H1 (cell line): Measurements from ENCODE around the gene HTR3D. TPM values are rescaled to one million over a fixed set of nuclear protein-coding genes. Genes with fewer than 3 reads are reported as not detected.

Experiments
- CTCF ChIA-PET: fragments of 300-600 bp; sonication (Branson Sonifier 250); formaldehyde crosslinking; loops from one replicate; lab custom pipeline; 2021; ENCODE audit not compliant: partially characterized antibody; lab: Charles Lee
- POLR2A ChIA-PET: fragments of 300-600 bp; sonication (Branson Sonifier 250); formaldehyde crosslinking; loops from one replicate; lab custom pipeline; 2021; ENCODE audit warnings: inconsistent platforms; ENCODE audit not compliant: partially characterized antibody; lab: Charles Lee
- DNase-seq, 2 experiments: peaks; one replicate each; pipeline versions ENCODE4 v3.0.0 to v3.0.0-alpha.2; 2010 to 2022; ENCODE audit warnings: low spot score in 2 of 2, low read depth in 1 of 2, mixed read lengths in 1 of 2
- FAIRE-seq: peaks from 2 replicates; lab custom pipeline; 2011; peaks lifted over from hg19 to GRCh38; lab: Jason Lieb, UNC
- H2AFZ ChIP-seq: 2 replicates; pipeline ENCODE4 v1.8.1; 2012; ENCODE audit warnings: low read length, inconsistent platforms
- H2AK5ac ChIP-seq: 2 replicates; pipeline ENCODE4 v1.6.1; 2013; ENCODE audit warnings: low read depth, low read length
- H2BK120ac ChIP-seq: replicated peaks from 2 replicates; pipeline ENCODE3; 2013; ENCODE audit warnings: low read depth, low read length, inconsistent platforms
- H2BK12ac ChIP-seq: 2 replicates; pipeline ENCODE4 v1.6.1; 2013; ENCODE audit warnings: low read depth, low read length
- H2BK15ac ChIP-seq: 2 replicates; pipeline ENCODE4 v1.6.1; 2013; ENCODE audit warnings: low read length
- H2BK20ac ChIP-seq: 2 replicates; pipeline ENCODE4 v1.6.1; 2013; ENCODE audit warnings: low read length
- H2BK5ac ChIP-seq: 2 replicates; pipeline ENCODE4 v1.6.1; 2013; ENCODE audit warnings: low read depth, low read length
- H3K14ac ChIP-seq: 2 replicates; pipeline ENCODE4 v1.6.1; 2013; ENCODE audit warnings: inconsistent platforms; ENCODE audit not compliant: insufficient read length
- H3K18ac ChIP-seq: 2 replicates; pipeline ENCODE4 v1.6.1; 2013; ENCODE audit warnings: low read length; ENCODE audit errors: extremely low read depth
- H3K23ac ChIP-seq: 2 replicates; pipeline ENCODE4 v1.6.1; 2013; ENCODE audit warnings: inconsistent platforms; ENCODE audit not compliant: insufficient read length
- H3K23me2 ChIP-seq: 2 replicates; pipeline ENCODE4 v1.6.1; 2013; ENCODE audit warnings: low read depth, low read length
- H3K27ac ChIP-seq: 2 replicates; pipeline ENCODE4 v1.6.1; 2011; ENCODE audit warnings: low read depth, low read length, inconsistent platforms
- H3K27me3 ChIP-seq, 4 experiments: replicated peaks in 1 of 4; 1 replicate in 1 of 4; 2 replicates in 3 of 4; pipeline versions ENCODE4 v1.6.1 to v1.8.1; 2011 to 2013; ENCODE audit warnings: low read length in 3 of 4, mild to moderate bottlenecking in 3 of 4, inconsistent platforms in 2 of 4, mixed read lengths in 2 of 4, moderate library complexity in 1 of 4; ENCODE audit not compliant: control insufficient read depth in 3 of 4, insufficient read depth in 3 of 4; ENCODE audit errors: extremely low read depth in 1 of 4
- H3K36me3 ChIP-seq, 4 experiments: 2 replicates each; pipeline versions ENCODE4 v1.6.1 to v1.8.1; 2011 to 2013; ENCODE audit warnings: mild to moderate bottlenecking in 4 of 4, low read length in 3 of 4, moderate library complexity in 2 of 4, control low read depth in 1 of 4, inconsistent platforms in 1 of 4; ENCODE audit not compliant: insufficient read depth in 4 of 4, control insufficient read depth in 2 of 4
- H3K4ac ChIP-seq: replicated peaks from 2 replicates; pipeline ENCODE3; 2013; ENCODE audit warnings: low read length, low read depth, mixed read lengths, inconsistent platforms; ENCODE audit not compliant: insufficient read length
- H3K4me1 ChIP-seq, 4 experiments: replicated peaks in 1 of 4; 1 replicate in 1 of 4; 2 replicates in 3 of 4; pipeline versions ENCODE4 v1.6.1 to v1.8.1; 2011 to 2013; ENCODE audit warnings: low read length in 3 of 4, inconsistent platforms in 2 of 4, mixed read lengths in 1 of 4; ENCODE audit not compliant: insufficient read depth in 4 of 4, control insufficient read depth in 3 of 4
- H3K4me2 ChIP-seq, 2 experiments: 2 replicates each; pipeline versions ENCODE4 v1.6.1 to v1.8.1; 2011 to 2013; ENCODE audit warnings: low read depth in 2 of 2, low read length in 2 of 2, control low read depth in 1 of 2, inconsistent platforms in 1 of 2, mild to moderate bottlenecking in 1 of 2; ENCODE audit not compliant: insufficient read depth in 1 of 2
- H3K4me3 ChIP-seq, 4 experiments: fragments of 200-600, 300-600 bp in 1 of 4; sonication (generic), shearing (Covaris generic), sonication (Bioruptor Twin) in 1 of 4; 2 replicates each; pipeline versions ENCODE4 v1.5.1 to v1.8.1; 2011 to 2016; ENCODE audit warnings: low read length in 4 of 4, low read depth in 3 of 4, control low read depth in 2 of 4, inconsistent platforms in 2 of 4, mild to moderate bottlenecking in 2 of 4, mixed read lengths in 1 of 4, moderate library complexity in 1 of 4; ENCODE audit not compliant: insufficient read depth in 2 of 4; ENCODE audit errors: extremely low read depth in 1 of 4
- H3K56ac ChIP-seq: replicated peaks from 2 replicates; pipeline ENCODE3; 2013; ENCODE audit warnings: low read depth, mild to moderate bottlenecking, mixed read lengths, low read length, inconsistent platforms; ENCODE audit not compliant: insufficient read length
- H3K79me1 ChIP-seq: 2 replicates; pipeline ENCODE4 v1.6.1; 2013; ENCODE audit warnings: low read depth, low read length, control low read depth
- H3K79me2 ChIP-seq, 2 experiments: 2 replicates each; pipeline versions ENCODE4 v1.6.1 to v1.8.1; 2012 to 2013; ENCODE audit warnings: low read length in 2 of 2, mild to moderate bottlenecking in 2 of 2, inconsistent platforms in 1 of 2; ENCODE audit not compliant: insufficient read depth in 2 of 2, control insufficient read depth in 1 of 2
- H3K9ac ChIP-seq, 4 experiments: replicated peaks in 1 of 4; 1 replicate in 1 of 4; 2 replicates in 3 of 4; pipeline versions ENCODE4 v1.6.1 to v1.8.1; 2011 to 2013; ENCODE audit warnings: low read depth in 3 of 4, low read length in 3 of 4, control low read depth in 2 of 4, mild to moderate bottlenecking in 2 of 4, moderate library complexity in 2 of 4, inconsistent platforms in 1 of 4; ENCODE audit errors: extremely low read depth in 1 of 4
- H3K9me3 ChIP-seq, 2 experiments: 2 replicates each; pipeline versions ENCODE4 v1.6.1 to v1.8.1; 2012 to 2013; ENCODE audit warnings: mild to moderate bottlenecking in 2 of 2, moderate library complexity in 2 of 2, control low read depth in 1 of 2, inconsistent platforms in 1 of 2, low read depth in 1 of 2, low read length in 1 of 2, mixed read lengths in 1 of 2; ENCODE audit not compliant: insufficient read depth in 2 of 2
- H4K20me1 ChIP-seq, 2 experiments: replicated peaks in 1 of 2; 2 replicates each; pipeline versions ENCODE3 to v1.8.1; 2011 to 2013; ENCODE audit warnings: inconsistent platforms in 2 of 2, low read length in 2 of 2, mild to moderate bottlenecking in 1 of 2; ENCODE audit not compliant: insufficient read depth in 2 of 2, control insufficient read depth in 1 of 2
- H4K5ac ChIP-seq: 2 replicates; pipeline ENCODE4 v1.6.1; 2013; ENCODE audit warnings: low read length, low read depth, mixed read lengths, inconsistent platforms; ENCODE audit not compliant: insufficient read length
- H4K8ac ChIP-seq: 2 replicates; pipeline ENCODE4 v1.8.0; 2013; ENCODE audit warnings: mild to moderate bottlenecking, moderate library complexity, low read length, inconsistent platforms; ENCODE audit not compliant: insufficient read depth; ENCODE audit errors: extremely low read depth
- H4K91ac ChIP-seq: replicated peaks from 2 replicates; pipeline ENCODE3; 2013; ENCODE audit warnings: low read length, mixed read lengths, inconsistent platforms; ENCODE audit not compliant: insufficient read length
- EZH2 ChIP-seq: fragments of 200-600 bp; sonication (generic); IDR thresholded peaks from 2 replicates; pipeline ENCODE4 v1.7.1; 2012; ENCODE audit warnings: low read depth, mild to moderate bottlenecking, moderate library complexity, low read length, inconsistent platforms; ENCODE audit not compliant: severe bottlenecking
- MAFK ChIP-seq: IDR thresholded peaks from 2 replicates; pipeline ENCODE4 v1.6.1; 2012; ENCODE audit warnings: low read depth, mild to moderate bottlenecking, improper control_type of control experiment, low read length
- SRF ChIP-seq: IDR thresholded peaks from 2 replicates; pipeline ENCODE4 v1.6.1; 2011; ENCODE audit warnings: mild to moderate bottlenecking, low read depth, low read length, moderate library complexity
- WGBS, 2 experiments: shearing (Covaris generic) in 1 of 2; methylation state at CpG; one replicate each; pipeline versions ENCODE4 v1.1.6 to v1.1.7; 2013 to 2015; ENCODE audit warnings: low lambda C conversion rate in 2 of 2, mixed read lengths in 2 of 2, inconsistent platforms in 1 of 2, low coverage in 1 of 2, missing lambda C conversion rate in 1 of 2; ENCODE audit not compliant: insufficient replicate concordance in 2 of 2, insufficient coverage in 1 of 2, insufficient read length in 1 of 2; ENCODE audit errors: extremely low coverage in 1 of 2, missing lambda C conversion rate in 1 of 2; 5-methylcytosine and 5-hydroxymethylcytosine counted together
- polyA plus RNA-seq, 7 experiments: library from polyadenylated mRNA; depleted of rRNA in 3 of 7; stranded (reverse) in 5 of 7; unstranded in 2 of 7; fragments of >200 nt in 5 of 7; fragments of 200-250 nt in 2 of 7; gene quantifications; 1 replicate in 5 of 7; 2 replicates in 1 of 7; 4 replicates in 1 of 7; pipeline versions ENCODE4 v1.2.1 to v1.2.3, GENCODE V29; 2011 to 2013; ENCODE audit warnings: missing spikeins in 2 of 7, mixed read lengths in 2 of 7
- total RNA-seq: library from RNA; stranded (reverse); fragmentation: NEBNext Ultra II Directional; extraction: Animal tissue kit (Norgen Biotek cat#: 25700); gene quantifications from 2 replicates; pipeline ENCODE4 v1.2.1, GENCODE V29; 2021
- TF ChIP-seq, protein P1 (sequence below), 3 experiments: IDR thresholded peaks; 1 replicate in 2 of 3; 2 replicates in 1 of 3; pipeline versions ENCODE4 v1.5.1 to v1.6.1; 2011; ENCODE audit warnings: low read length in 3 of 3, mild to moderate bottlenecking in 3 of 3, inconsistent platforms in 2 of 3, low read depth in 1 of 3, moderate library complexity in 1 of 3; ENCODE audit not compliant: insufficient read depth in 1 of 3; ENCODE audit errors: control extremely low read depth in 1 of 3

The HTR3D gene
- total and polyA plus RNA-seq, 2 of the 8 experiments (the other 6 are each of a cell fraction or from before 2014, with no cell fraction given) = not detected

DNA sequence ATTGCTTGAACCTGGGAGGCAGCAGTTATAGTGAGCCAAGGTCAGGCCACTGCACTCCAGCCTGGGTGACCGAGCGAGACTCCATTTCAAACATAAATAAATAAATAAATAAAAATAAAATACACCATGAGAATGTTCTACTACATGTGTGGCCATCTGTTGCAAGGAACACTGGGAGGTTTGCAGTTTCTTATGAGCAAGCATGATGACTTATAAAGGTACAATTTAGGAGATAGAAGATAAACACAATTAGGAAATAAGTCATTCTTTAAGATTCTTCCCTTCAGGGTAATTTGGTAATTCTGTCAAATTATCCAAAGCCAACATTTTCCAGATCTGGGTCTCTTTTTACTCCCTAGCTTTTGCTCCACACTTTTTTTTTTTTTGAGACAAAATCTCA lies 34.7 kb downstream of the HTR3D start:
- no peak overlapping the region for H3K23ac ChIP-seq
- H3K4me3 ChIP-seq = no peak overlapping the region
- H3K9ac ChIP-seq = no peak overlapping the region
- no peak overlapping the region for H4K5ac ChIP-seq
- WGBS, 2 experiments = 96% methylated on average over 2 of the region's 2 CpGs; no CpG with 5 or more reads in 1 of the 2 experiments
- H3K9me3 ChIP-seq = peaks cover 5 to 6% of the 10 kb centered on the region in 2 experiments; a peak in 2 of 4 replicates
- no peaks in the 10 kb centered on the region for H3K79me1 ChIP-seq
- H3K4ac ChIP-seq = no peak overlapping the region
- FAIRE-seq (no peak), DNase-seq (no peak)
- H3K36me3 ChIP-seq = no peaks in the 10 kb centered on the region
- no peak overlapping the region for H2BK15ac ChIP-seq
- no peak overlapping the region for H3K4me2 ChIP-seq
- TF ChIP-seq EZH2 (no peak), MAFK (no peak), SRF (no peak)
- TF ChIP-seq, protein P1, sequence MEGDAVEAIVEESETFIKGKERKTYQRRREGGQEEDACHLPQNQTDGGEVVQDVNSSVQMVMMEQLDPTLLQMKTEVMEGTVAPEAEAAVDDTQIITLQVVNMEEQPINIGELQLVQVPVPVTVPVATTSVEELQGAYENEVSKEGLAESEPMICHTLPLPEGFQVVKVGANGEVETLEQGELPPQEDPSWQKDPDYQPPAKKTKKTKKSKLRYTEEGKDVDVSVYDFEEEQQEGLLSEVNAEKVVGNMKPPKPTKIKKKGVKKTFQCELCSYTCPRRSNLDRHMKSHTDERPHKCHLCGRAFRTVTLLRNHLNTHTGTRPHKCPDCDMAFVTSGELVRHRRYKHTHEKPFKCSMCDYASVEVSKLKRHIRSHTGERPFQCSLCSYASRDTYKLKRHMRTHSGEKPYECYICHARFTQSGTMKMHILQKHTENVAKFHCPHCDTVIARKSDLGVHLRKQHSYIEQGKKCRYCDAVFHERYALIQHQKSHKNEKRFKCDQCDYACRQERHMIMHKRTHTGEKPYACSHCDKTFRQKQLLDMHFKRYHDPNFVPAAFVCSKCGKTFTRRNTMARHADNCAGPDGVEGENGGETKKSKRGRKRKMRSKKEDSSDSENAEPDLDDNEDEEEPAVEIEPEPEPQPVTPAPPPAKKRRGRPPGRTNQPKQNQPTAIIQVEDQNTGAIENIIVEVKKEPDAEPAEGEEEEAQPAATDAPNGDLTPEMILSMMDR (IDR thresholded peaks at IDR 0.05; ENCODE audit: control extremely low read depth in 1 of 3, insufficient read depth in 1 of 3, low read depth in 1 of 3, low read length in 3 of 3) = no peak
- no peak overlapping the region for H4K91ac ChIP-seq
- no peaks in the 10 kb centered on the region for H3K79me2 ChIP-seq
- no peaks in the 10 kb centered on the region for H3K27me3 ChIP-seq
- H2AK5ac ChIP-seq = no peak overlapping the region
- H2BK20ac ChIP-seq = no peak overlapping the region
- no peaks in the 10 kb centered on the region for H3K23me2 ChIP-seq
- ChIA-PET CTCF (interaction anchor here (0.6 kb wide), 1 partner anchor 188 kb away, joined by 3 read pairs; no protein-coding TSS in a partner anchor), POLR2A (no interaction called here)
- no peak overlapping the region for H2BK12ac ChIP-seq
- H3K18ac ChIP-seq = no peak overlapping the region
- H2BK5ac ChIP-seq = no peak overlapping the region
- H2BK120ac ChIP-seq = no peak overlapping the region
- H4K8ac ChIP-seq = no peak overlapping the region
- H3K27ac ChIP-seq = no peak overlapping the region
- H2AFZ ChIP-seq = no peak overlapping the region
- no peak overlapping the region for H3K56ac ChIP-seq
- no peak overlapping the region for H3K14ac ChIP-seq
- H4K20me1 ChIP-seq = no peaks in the 10 kb centered on the region
- H3K4me1 ChIP-seq = no peaks in the 10 kb centered on the region
